Common myeloid progenitor, CD34-positive (primary cell): ENCODE measurements around the gene C1orf21.

ENCODE experiments used
- CTCF ChIA-PET: fragments of 350-600 bp; sonication (Branson Sonifier 250); formaldehyde crosslinking; loops from one replicate; lab custom pipeline; 2021; ENCODE audit warnings: antibody characterized with exemption; lab: Charles Lee
- POLR2A ChIA-PET: fragments of 350-600 bp; sonication (Branson Sonifier 250); formaldehyde crosslinking; loops from one replicate; lab custom pipeline; 2021; ENCODE audit warnings: antibody characterized with exemption; lab: Charles Lee
- DNase-seq, 3 donors: peaks; one replicate each; pipeline versions ENCODE4 v3.0.0 to v3.0.0-alpha.2; 2013
- H3K27ac ChIP-seq, 2 experiments: 1 replicate in 1 of 2; 2 replicates in 1 of 2; pipeline ENCODE4 v1.7.0; 2013; ENCODE audit warnings: inconsistent platforms in 2 of 2, low read length in 2 of 2, mild to moderate bottlenecking in 2 of 2, low read depth in 1 of 2, moderate library complexity in 1 of 2; ENCODE audit not compliant: severe bottlenecking in 2 of 2, insufficient read depth in 1 of 2, poor library complexity in 1 of 2
- H3K27me3 ChIP-seq, 5 experiments: replicated peaks in 2 of 5; 1 replicate in 3 of 5; 2 replicates in 2 of 5; pipeline versions ENCODE4 v1.6.1 to v1.7.0; 2013; ENCODE audit warnings: low read length in 4 of 5, mild to moderate bottlenecking in 2 of 5, moderate library complexity in 2 of 5, inconsistent platforms in 1 of 5; ENCODE audit not compliant: insufficient read depth in 5 of 5, control insufficient read depth in 4 of 5
- H3K36me3 ChIP-seq, 4 experiments: 1 replicate in 2 of 4; 2 replicates in 2 of 4; pipeline versions ENCODE4 v1.6.1 to v1.7.0; 2013; ENCODE audit warnings: low read length in 3 of 4, control low read depth in 1 of 4, mild to moderate bottlenecking in 1 of 4; ENCODE audit not compliant: control insufficient read depth in 4 of 4, insufficient read depth in 4 of 4
- H3K4me1 ChIP-seq, 4 experiments: 1 replicate in 3 of 4; 2 replicates in 1 of 4; pipeline versions ENCODE4 v1.6.1 to v1.7.1; 2013; ENCODE audit warnings: low read length in 3 of 4, mild to moderate bottlenecking in 3 of 4, control low read depth in 1 of 4, inconsistent platforms in 1 of 4, moderate library complexity in 1 of 4; ENCODE audit not compliant: control insufficient read depth in 4 of 4, insufficient read depth in 4 of 4; ENCODE audit errors: control extremely low read depth in 1 of 4
- H3K4me3 ChIP-seq, 7 experiments: 1 replicate in 4 of 7; 2 replicates in 3 of 7; pipeline versions ENCODE4 v1.5.1 to v1.7.0; 2013; ENCODE audit warnings: mild to moderate bottlenecking in 7 of 7, low read length in 6 of 7, moderate library complexity in 6 of 7, inconsistent platforms in 2 of 7, low read depth in 2 of 7, control low read depth in 1 of 7; ENCODE audit not compliant: insufficient read depth in 4 of 7, control insufficient read depth in 1 of 7; ENCODE audit errors: extremely low read depth in 1 of 7
- H3K9me3 ChIP-seq, 5 experiments: 1 replicate in 4 of 5; 2 replicates in 1 of 5; pipeline versions ENCODE4 v1.6.1 to v1.7.1; 2013; ENCODE audit warnings: low read length in 4 of 5, mild to moderate bottlenecking in 2 of 5, inconsistent platforms in 1 of 5, low read depth in 1 of 5, moderate library complexity in 1 of 5; ENCODE audit not compliant: control insufficient read depth in 4 of 5, insufficient read depth in 2 of 5; ENCODE audit errors: control extremely low read depth in 1 of 5
- WGBS: methylation state at CpG from one replicate; pipeline ENCODE4 v1.1.5; 2013; ENCODE audit not compliant: insufficient coverage; 5-methylcytosine and 5-hydroxymethylcytosine counted together

Gene C1orf21

GRCh38 chr1:184593597-184593996, 206.8 kb downstream of the C1orf21 start:
- ChIA-PET POLR2A (no interaction called here), CTCF (interaction anchor here (0.7 kb wide), 1 partner anchor 22 kb away, joined by 3 read pairs; no protein-coding TSS in a partner anchor)
- DNase-seq, result no peak
- Histone ChIP-seq H3K27ac (no peak overlapping the region), H3K9me3 (no peaks in the 10 kb centered on the region), H3K4me1 (peaks cover 0 to 13% (median 6%) of the 10 kb centered on the region in 4 experiments), H3K36me3 (peaks cover 0 to 3% (median 1%) of the 10 kb centered on the region in 4 experiments), H3K4me3 (no peak overlapping the region), H3K27me3 (no peaks in the 10 kb centered on the region)
- no CpG with 5 or more reads among the region's 4 CpGs for WGBS

DNA sequence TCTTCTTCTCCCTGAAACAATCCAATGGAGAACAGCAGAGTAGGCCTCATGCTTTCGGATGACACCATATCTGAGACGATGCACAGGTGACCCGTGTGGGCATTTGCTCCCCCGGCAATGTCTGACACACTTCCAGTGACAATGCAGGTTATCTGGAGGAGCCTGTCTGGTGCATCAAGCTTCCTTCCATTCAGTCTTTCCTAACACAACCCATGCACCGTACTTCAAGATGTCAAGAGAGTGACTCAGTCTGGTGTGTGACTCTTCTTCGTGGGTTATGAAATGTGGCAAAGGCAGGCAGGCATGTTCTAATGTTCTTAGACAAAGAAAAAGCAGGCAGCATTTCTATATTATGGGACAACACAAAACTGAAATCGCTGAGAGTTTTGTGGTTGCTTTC, 208.8 kb downstream of the C1orf21 start:
- peaks cover 0 to 3% (median 1%) of the 10 kb centered on the region in 4 experiments for H3K36me3 ChIP-seq
- ChIA-PET POLR2A (no interaction called here), CTCF (interaction anchor here (1.0 to 2.0 kb wide), 3 partner anchors 13 to 217 kb away, joined by 3 to 4 read pairs (median 4); no protein-coding TSS in a partner anchor)
- no peaks in the 10 kb centered on the region for H3K9me3 ChIP-seq
- H3K27me3 ChIP-seq, result no peaks in the 10 kb centered on the region
- H3K4me3 ChIP-seq, result no peak overlapping the region
- H3K4me1 ChIP-seq, result peaks cover 0 to 14% (median 6%) of the 10 kb centered on the region in 4 experiments
- no peak overlapping the region for H3K27ac ChIP-seq
- DNase-seq, result no peak
- WGBS, result 98% methylated on average over 5 of the region's 7 CpGs

DNA sequence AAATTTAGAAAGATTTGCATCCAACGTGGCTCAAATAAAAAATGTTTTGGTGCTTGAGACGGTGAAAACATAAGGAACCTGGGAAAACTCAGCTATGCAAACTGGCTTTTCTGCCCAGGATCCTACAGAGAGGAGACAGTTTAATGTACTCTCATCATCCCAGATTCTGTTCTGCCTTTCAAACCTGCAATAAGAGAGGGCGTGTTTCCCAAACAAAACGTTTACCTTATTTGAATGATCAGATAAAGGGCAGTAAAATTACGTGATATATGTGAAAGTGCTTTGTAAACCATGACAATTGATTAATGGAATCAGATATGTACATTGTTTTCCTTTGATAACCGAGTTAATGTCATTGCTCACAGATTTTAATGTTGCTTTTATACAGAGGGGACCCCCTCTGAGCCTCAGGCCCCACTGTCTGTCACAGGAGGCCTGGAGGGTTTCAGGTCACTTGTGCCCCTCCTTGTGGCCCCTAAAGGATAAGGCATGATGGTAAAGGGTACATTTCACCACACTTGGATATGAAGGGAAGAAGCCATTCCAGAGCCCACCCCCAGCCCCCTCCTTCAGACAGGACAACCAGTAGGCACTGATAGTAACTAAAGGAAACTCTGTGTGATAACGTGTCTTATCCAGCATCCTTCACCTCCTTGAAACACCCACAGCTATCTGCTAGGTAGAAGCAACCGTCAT, 210.3 kb downstream of the C1orf21 start:
- ChIA-PET POLR2A (no interaction called here), CTCF (interaction anchor here (0.8 to 2.0 kb wide), 5 partner anchors 10 to 355 kb away, joined by 3 to 4 read pairs (median 3); no protein-coding TSS in a partner anchor)
- Histone ChIP-seq H3K9me3 (no peaks in the 10 kb centered on the region), H3K4me1 (peaks cover 0 to 14% (median 6%) of the 10 kb centered on the region in 4 experiments), H3K4me3 (no peak overlapping the region), H3K27me3 (no peaks in the 10 kb centered on the region), H3K27ac (no peak overlapping the region), H3K36me3 (peaks cover 0 to 5% (median 3%) of the 10 kb centered on the region in 4 experiments)
- peak; percentile 13 to 29 (median 28) for DNase-seq
- 87% methylated on average over 7 of the region's 8 CpGs for WGBS

GRCh38 chr1:184597650-184598357, 211.0 kb downstream of the C1orf21 start:
- Histone ChIP-seq H3K36me3 (peaks cover 0 to 5% (median 4%) of the 10 kb centered on the region in 4 experiments), H3K27me3 (no peaks in the 10 kb centered on the region), H3K4me3 (no peak overlapping the region), H3K27ac (no peak overlapping the region), H3K4me1 (peaks cover 0 to 14% (median 6%) of the 10 kb centered on the region in 4 experiments), H3K9me3 (no peaks in the 10 kb centered on the region)
- CTCF ChIA-PET, result interaction anchor here (1.2 to 2.0 kb wide), 3 partner anchors 9 to 355 kb away, joined by 3 to 4 read pairs (median 3); no protein-coding TSS in a partner anchor
- WGBS, result 5% methylated on average over 3 of the region's 4 CpGs
- POLR2A ChIA-PET, result no interaction called here
- peak in 1 of 3 donors; percentile 15 for DNase-seq

GRCh38 chr1:184598403-184599193, 211.8 kb downstream of the C1orf21 start:
- H3K27ac ChIP-seq, result no peak overlapping the region
- no peaks in the 10 kb centered on the region for H3K27me3 ChIP-seq
- no peak overlapping the region for H3K4me3 ChIP-seq
- H3K36me3 ChIP-seq, result peaks cover 0 to 5% (median 4%) of the 10 kb centered on the region in 4 experiments
- DNase-seq, result no peak
- WGBS, result 83% methylated on average over 2 of the region's 6 CpGs
- peaks cover 0 to 14% (median 6%) of the 10 kb centered on the region in 4 experiments for H3K4me1 ChIP-seq
- POLR2A ChIA-PET, result no interaction called here
- CTCF ChIA-PET, result interaction anchor here (1.4 kb wide), 1 partner anchor 356 kb away, joined by 3 read pairs; no protein-coding TSS in a partner anchor
- H3K9me3 ChIP-seq, result no peaks in the 10 kb centered on the region

DNA sequence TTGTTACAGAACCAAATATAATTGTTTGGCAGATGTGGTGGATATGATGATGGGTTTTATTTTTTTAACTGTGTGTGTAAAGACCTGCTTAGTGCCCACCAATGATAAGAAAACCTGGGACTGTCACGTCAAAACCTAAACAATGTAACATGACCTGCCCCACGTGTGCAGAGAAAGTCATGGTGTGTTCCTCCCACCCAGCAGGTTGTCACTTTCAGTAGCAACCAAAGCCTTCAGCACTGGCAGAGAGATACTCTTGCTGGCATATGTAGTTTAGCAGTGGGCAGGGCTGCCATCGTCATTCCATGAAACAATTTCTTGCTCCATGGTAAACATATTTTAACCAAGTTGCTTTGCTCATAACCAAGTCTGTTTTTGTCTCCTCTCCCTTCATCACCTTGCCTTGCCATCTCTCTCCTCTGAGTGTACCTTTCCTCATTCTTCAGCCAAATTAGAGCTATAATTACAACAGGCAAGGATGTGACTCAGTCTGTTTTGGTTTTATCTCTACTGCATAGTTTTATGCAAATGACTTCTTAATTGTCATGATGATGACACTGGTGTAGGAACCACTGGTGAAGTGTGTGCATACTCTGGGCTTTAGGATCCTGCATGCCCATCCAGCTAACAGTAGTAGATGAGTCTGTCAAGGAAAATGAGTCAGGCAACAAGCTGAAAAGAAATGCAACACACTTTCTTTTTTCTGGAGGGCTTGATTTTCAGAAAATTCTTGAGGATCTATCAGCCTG, 217.5 kb downstream of the C1orf21 start:
- Histone ChIP-seq H3K36me3 (peaks cover 0 to 7% (median 4%) of the 10 kb centered on the region in 4 experiments), H3K4me3 (no peak overlapping the region), H3K27ac (no peak overlapping the region), H3K9me3 (no peaks in the 10 kb centered on the region), H3K27me3 (no peaks in the 10 kb centered on the region), H3K4me1 (peaks cover 0 to 9% (median 3%) of the 10 kb centered on the region in 4 experiments)
- DNase-seq, result no peak
- ChIA-PET POLR2A (no interaction called here), CTCF (no interaction called here)
- 100% methylated on average over 3 of the region's 3 CpGs for WGBS
